Vagina (tissue), 2 donors: ENCODE results near the gene SLC27A2. TPM values are rescaled to one million over a fixed set of nuclear protein-coding genes. Genes with fewer than 3 reads are reported as not detected.

ENCODE experiments used
- DNase-seq, 2 donors: peaks; one replicate each; pipeline ENCODE4 v3.0.0-alpha.2; 2017; ENCODE audit errors: extremely low spot score in 2 of 2
- H3K27ac ChIP-seq: fragments of 200-600 bp; sonication (generic); one replicate; pipeline ENCODE4 v1.5.1; 2019
- H3K27me3 ChIP-seq: fragments of 200-600 bp; sonication (generic); one replicate; pipeline ENCODE4 v1.5.1; 2019
- H3K36me3 ChIP-seq, 2 donors: fragments of 200-600 bp; sonication (generic); one replicate each; pipeline ENCODE4 v1.5.1; 2017 to 2019
- H3K4me1 ChIP-seq: fragments of 200-600 bp; sonication (generic); one replicate; pipeline ENCODE4 v1.5.1; 2019
- H3K4me3 ChIP-seq, 2 donors: fragments of 200-600 bp; sonication (generic); 1 replicate in 1 of 2; 2 replicates in 1 of 2; pipeline ENCODE4 v1.5.1; 2016 to 2019
- H3K9me3 ChIP-seq: fragments of 200-600 bp; sonication (generic); one replicate; pipeline ENCODE4 v1.5.1; 2019
- POLR2A ChIP-seq, 2 donors: fragments of 450-650 bp; IDR thresholded peaks; one replicate each; pipeline ENCODE4 v1.6.1; 2017; ENCODE audit warnings: antibody characterized with exemption in 2 of 2, mild to moderate bottlenecking in 2 of 2, moderate library complexity in 2 of 2
- POLR2AphosphoS5 ChIP-seq, 2 donors: sonication (generic); formaldehyde crosslinking; IDR thresholded peaks; one replicate each; pipeline ENCODE4 v1.9.0; 2017; ENCODE audit warnings: antibody characterized with exemption in 2 of 2, mild to moderate bottlenecking in 2 of 2, low read depth in 1 of 2; ENCODE audit not compliant: insufficient read depth in 1 of 2
- intact Hi-C: fragments of 100-400 bp; cut with DNase I; formaldehyde crosslinking; loops from one replicate; pipeline ENCODE4 v1.15.1; 2023
- total RNA-seq: library from RNA; depleted of rRNA; stranded (reverse); fragments of >200 nt; gene quantifications from one replicate; pipeline ENCODE4 v1.2.3, GENCODE V29; 2016
- TF ChIP-seq, protein P1 (sequence below), 3 experiments: fragments of 450-650 bp in 2 of 3; fragments of 200-600 bp in 1 of 3; sonication (generic) in 1 of 3; IDR thresholded peaks; one replicate each; pipeline ENCODE4 v1.5.1; 2017 to 2019; ENCODE audit warnings: antibody characterized with exemption in 3 of 3, mild to moderate bottlenecking in 2 of 3, moderate library complexity in 2 of 3

SLC27A2 gene
- total RNA-seq, 1 donor from 2014 or later = 3.2 TPM

GRCh38 chr15:50190166-50190570 is 8.2 kb downstream of the SLC27A2 start:
- intact Hi-C loops = no loop called here
- H3K27me3 ChIP-seq = no peaks in the 10 kb centered on the region
- H3K9me3 ChIP-seq = no peaks in the 10 kb centered on the region
- H3K36me3 ChIP-seq = no peaks in the 10 kb centered on the region
- no peaks in the 10 kb centered on the region for H3K4me1 ChIP-seq
- H3K27ac ChIP-seq = no peak overlapping the region
- no peak for TF ChIP-seq POLR2AphosphoS5 (IDR thresholded peaks at IDR 0.05; ENCODE audit: insufficient read depth in 1 of 2, low read depth in 1 of 2)
- no peak for TF ChIP-seq POLR2A (IDR thresholded peaks at IDR 0.05)
- TF ChIP-seq, protein P1, sequence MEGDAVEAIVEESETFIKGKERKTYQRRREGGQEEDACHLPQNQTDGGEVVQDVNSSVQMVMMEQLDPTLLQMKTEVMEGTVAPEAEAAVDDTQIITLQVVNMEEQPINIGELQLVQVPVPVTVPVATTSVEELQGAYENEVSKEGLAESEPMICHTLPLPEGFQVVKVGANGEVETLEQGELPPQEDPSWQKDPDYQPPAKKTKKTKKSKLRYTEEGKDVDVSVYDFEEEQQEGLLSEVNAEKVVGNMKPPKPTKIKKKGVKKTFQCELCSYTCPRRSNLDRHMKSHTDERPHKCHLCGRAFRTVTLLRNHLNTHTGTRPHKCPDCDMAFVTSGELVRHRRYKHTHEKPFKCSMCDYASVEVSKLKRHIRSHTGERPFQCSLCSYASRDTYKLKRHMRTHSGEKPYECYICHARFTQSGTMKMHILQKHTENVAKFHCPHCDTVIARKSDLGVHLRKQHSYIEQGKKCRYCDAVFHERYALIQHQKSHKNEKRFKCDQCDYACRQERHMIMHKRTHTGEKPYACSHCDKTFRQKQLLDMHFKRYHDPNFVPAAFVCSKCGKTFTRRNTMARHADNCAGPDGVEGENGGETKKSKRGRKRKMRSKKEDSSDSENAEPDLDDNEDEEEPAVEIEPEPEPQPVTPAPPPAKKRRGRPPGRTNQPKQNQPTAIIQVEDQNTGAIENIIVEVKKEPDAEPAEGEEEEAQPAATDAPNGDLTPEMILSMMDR (IDR thresholded peaks at IDR 0.05) = no peak
- no peak for DNase-seq
- no peak overlapping the region for H3K4me3 ChIP-seq

GRCh38 chr15:50190723-50191122 is 8.7 kb downstream of the SLC27A2 start:
- no peak for DNase-seq
- Histone ChIP-seq H3K36me3 (no peaks in the 10 kb centered on the region), H3K4me3 (no peak overlapping the region), H3K9me3 (no peaks in the 10 kb centered on the region), H3K4me1 (no peaks in the 10 kb centered on the region), H3K27me3 (no peaks in the 10 kb centered on the region), H3K27ac (no peak overlapping the region)
- no peak for TF ChIP-seq POLR2A (IDR thresholded peaks at IDR 0.05)
- no peak for TF ChIP-seq POLR2AphosphoS5 (IDR thresholded peaks at IDR 0.05; ENCODE audit: insufficient read depth in 1 of 2, low read depth in 1 of 2)
- TF ChIP-seq, protein P1 (IDR thresholded peaks at IDR 0.05) = no peak
- intact Hi-C loops = no loop called here

DNA sequence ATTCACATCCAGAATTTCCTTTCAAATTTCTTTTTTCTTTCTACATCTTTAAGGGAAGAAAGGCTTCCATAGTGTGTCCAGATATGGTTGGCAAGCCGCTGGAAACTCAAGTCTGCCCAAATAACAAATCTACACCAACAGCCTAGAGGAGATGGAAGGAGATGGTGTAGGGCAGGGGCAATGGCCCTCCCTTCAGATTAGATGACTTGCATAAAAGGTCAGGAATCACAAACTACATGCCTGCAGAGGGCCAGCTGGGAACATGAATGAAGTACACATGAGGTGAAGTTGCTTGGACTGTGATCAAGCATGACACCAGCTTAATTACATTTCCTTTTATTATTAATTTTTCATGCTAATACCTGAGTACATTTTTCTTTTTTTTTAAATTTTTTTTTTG is 10.2 kb downstream of the SLC27A2 start:
- no peak overlapping the region for H3K27ac ChIP-seq
- no peaks in the 10 kb centered on the region for H3K4me1 ChIP-seq
- no peak for TF ChIP-seq POLR2AphosphoS5 (IDR thresholded peaks at IDR 0.05; ENCODE audit: insufficient read depth in 1 of 2, low read depth in 1 of 2)
- TF ChIP-seq, protein P1 (IDR thresholded peaks at IDR 0.05) = no peak
- TF ChIP-seq POLR2A (IDR thresholded peaks at IDR 0.05) = no peak
- intact Hi-C loops = no loop called here
- no peaks in the 10 kb centered on the region for H3K36me3 ChIP-seq
- H3K4me3 ChIP-seq = no peak overlapping the region
- no peaks in the 10 kb centered on the region for H3K27me3 ChIP-seq
- no peak for DNase-seq
- H3K9me3 ChIP-seq = no peaks in the 10 kb centered on the region

DNA sequence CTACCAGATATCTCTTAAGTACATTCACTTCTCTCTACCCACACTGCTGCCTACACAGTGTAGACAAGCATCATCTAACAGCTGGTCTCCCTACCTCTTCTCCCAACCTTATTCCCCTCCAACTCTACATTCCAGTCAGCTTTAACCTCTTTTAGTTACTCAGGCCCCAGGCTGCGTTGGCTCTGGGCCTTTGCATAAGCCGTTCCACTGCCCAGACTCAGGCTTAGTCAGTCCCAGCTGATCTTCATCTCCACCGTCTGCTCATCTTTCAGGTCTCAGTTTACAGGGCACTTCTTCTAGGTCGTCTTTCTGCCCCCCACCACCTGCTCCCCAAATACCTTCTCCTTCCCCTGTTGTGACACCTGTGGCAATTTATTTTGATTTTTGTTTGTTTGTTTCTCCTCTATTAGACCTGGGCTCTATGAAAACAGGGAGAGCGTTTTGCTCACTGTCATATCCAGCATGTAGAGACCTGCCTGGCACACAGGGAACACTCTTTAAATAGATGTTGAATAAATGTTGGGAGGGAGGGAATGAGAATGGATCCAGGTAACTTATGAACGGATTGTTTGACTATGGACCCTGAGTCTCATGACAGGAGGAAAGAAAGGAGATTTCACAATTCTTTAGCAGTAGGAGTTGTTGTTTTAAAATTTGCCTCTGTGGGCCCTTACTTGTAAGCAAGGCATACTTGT is 11.1 kb downstream of the SLC27A2 start:
- no peak overlapping the region for H3K4me3 ChIP-seq

GRCh38 chr15:50202003-50202402 is 20.0 kb downstream of the SLC27A2 start:
- Histone ChIP-seq H3K9me3 (no peaks in the 10 kb centered on the region), H3K36me3 (no peaks in the 10 kb centered on the region), H3K4me1 (no peaks in the 10 kb centered on the region), H3K4me3 (no peak overlapping the region), H3K27me3 (no peaks in the 10 kb centered on the region), H3K27ac (no peak overlapping the region)
- intact Hi-C loops = no loop called here
- TF ChIP-seq, protein P1 (IDR thresholded peaks at IDR 0.05) = no peak
- no peak for TF ChIP-seq POLR2A (IDR thresholded peaks at IDR 0.05)
- no peak for TF ChIP-seq POLR2AphosphoS5 (IDR thresholded peaks at IDR 0.05; ENCODE audit: insufficient read depth in 1 of 2, low read depth in 1 of 2)
- no peak for DNase-seq

More for the DNA sequence above, 11.1 kb downstream of the SLC27A2 start:
- intact Hi-C loops = no loop called here
- no peaks in the 10 kb centered on the region for H3K36me3 ChIP-seq
- TF ChIP-seq POLR2AphosphoS5 (IDR thresholded peaks at IDR 0.05; ENCODE audit: insufficient read depth in 1 of 2, low read depth in 1 of 2) (no peak), POLR2A (IDR thresholded peaks at IDR 0.05) (no peak)
- TF ChIP-seq, protein P1 (IDR thresholded peaks at IDR 0.05) = no peak
- no peak for DNase-seq
- H3K9me3 ChIP-seq = no peaks in the 10 kb centered on the region
- H3K4me1 ChIP-seq = no peaks in the 10 kb centered on the region
- no peaks in the 10 kb centered on the region for H3K27me3 ChIP-seq
- no peak overlapping the region for H3K27ac ChIP-seq
